Esophagus squamous epithelium (tissue), 4 donors: Measurements from ENCODE around the gene OR10C1.

Source experiments
- CTCF ChIP-seq, 6 experiments: fragments of 450-650 bp in 4 of 6; fragments of 200-600 bp in 2 of 6; sonication (generic) in 2 of 6; IDR thresholded peaks; one replicate each; pipeline ENCODE4 v1.5.1; 2016 to 2019; ENCODE audit warnings: antibody characterized with exemption in 6 of 6, mild to moderate bottlenecking in 4 of 6, moderate library complexity in 4 of 6
- POLR2A ChIP-seq, 4 donors: fragments of 450-650 bp; IDR thresholded peaks; one replicate each; pipeline ENCODE4 v1.6.1; 2017; ENCODE audit warnings: antibody characterized with exemption in 4 of 4, mild to moderate bottlenecking in 4 of 4, moderate library complexity in 3 of 4

- TF ChIP-seq CTCF (IDR thresholded peaks at IDR 0.05): no peak
- TF ChIP-seq POLR2A (IDR thresholded peaks at IDR 0.05): no peak
Measured at GRCh38 chr6:29474996-29475395, 35.9 kb downstream of the OR10C1 start.
